ENCODE results near the gene RGS7. TPM values are rescaled to one million over a fixed set of nuclear protein-coding genes. Genes with fewer than 3 reads are reported as not detected.
"Not testable (repeated sequence)": the region's sequence is repeated elsewhere in the genome, so short reads cannot be mapped to it uniquely, and the experiment has no call there.

The RGS7 gene
- total RNA-seq, 2 donors from 2014 or later: 0.11 TPM; not detected in 1

- no peak for DNase-seq
- ATAC-seq: no peak
- intact Hi-C loops (cut with DNase I, micrococcal nuclease): no loop called here
Measured at GRCh38 chr1:240739139-240739538, 617.9 kb downstream of the RGS7 start.

DNA sequence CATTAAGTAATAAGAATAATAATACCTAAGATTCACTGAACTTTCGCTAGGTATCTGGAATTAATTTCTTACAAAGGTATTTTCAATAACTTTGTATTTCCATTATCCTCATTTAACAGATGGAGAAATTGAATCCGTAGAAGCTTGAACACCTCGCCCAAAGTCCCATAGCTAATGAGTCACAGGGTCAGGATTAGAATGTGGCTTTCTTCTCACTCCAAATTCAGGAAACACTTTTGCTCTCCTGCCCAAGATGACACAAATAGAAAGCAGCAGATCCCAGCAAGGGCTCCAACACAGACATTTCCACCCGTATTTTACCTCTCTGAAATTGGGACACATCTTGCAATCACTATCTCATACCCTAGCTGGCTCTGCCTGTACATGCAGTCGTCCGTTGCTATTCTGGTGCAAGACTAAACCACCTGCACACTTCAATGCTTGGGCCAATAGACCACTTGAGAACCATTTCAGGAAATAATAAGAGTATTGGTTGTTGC, 619.2 kb downstream of the RGS7 start:
- DNase-seq (no peak), ATAC-seq (no peak)
- intact Hi-C loops (cut with DNase I, micrococcal nuclease): no loop called here

GRCh38 chr1:240737298-240737697, 619.7 kb downstream of the RGS7 start:
- no peak for DNase-seq
- ATAC-seq: no peak
- intact Hi-C loops (cut with DNase I, micrococcal nuclease): no loop called here

DNA sequence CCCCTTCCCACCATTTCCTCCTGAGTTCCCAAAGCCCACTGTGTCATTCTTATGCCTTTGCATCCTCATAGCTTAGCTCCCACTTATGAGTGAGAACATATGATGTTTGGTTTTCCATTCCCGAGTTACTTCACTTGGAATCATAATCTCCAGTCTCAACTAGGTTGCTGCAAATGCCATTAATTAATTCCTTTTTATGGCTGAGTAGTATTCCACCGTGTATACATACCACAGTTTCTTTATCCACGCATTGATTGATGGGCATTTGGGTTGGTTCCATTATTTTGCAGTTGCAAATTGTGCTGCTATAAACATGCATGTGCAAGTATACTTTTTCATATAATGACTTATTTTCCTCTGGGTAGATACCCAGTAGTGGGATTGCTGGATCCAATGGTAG, 622.3 kb downstream of the RGS7 start:
- intact Hi-C loops (cut with DNase I, micrococcal nuclease); ATAC-seq; DNase-seq: not testable (repeated sequence)

- no peak for ATAC-seq
- no peak for DNase-seq
- intact Hi-C loops (cut with DNase I, micrococcal nuclease): no loop called here
Measured at GRCh38 chr1:240734001-240734400, 623.0 kb downstream of the RGS7 start.

DNA sequence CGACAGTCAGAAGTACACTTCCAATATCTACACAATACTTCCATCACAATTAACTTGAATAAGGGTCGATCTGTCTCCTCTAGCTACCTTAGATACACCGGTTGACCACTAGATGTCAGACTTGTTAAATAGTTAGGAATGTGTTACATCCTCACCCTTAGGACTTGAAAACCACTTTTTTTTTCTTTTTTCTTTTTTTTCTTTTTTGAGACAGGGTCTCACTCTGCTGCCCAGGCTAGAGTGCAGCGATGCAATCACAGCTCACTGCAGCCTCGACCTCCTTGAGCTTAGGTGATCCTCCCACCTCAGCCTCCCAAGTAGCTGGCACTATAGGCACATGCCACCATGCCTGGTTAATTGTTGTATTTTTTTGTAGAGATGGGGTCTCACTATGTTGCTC, 624.6 kb downstream of the RGS7 start:
- no peak for DNase-seq
- intact Hi-C loops (cut with DNase I, micrococcal nuclease): loop anchor here in 1 of 2 donors (1.0 kb wide), 1 partner anchor 215 kb away; no protein-coding TSS in a partner anchor

More for the DNA sequence above, 624.6 kb downstream of the RGS7 start:
- peak; percentile 72 for ATAC-seq

Small RNA genes lying within 50 kb of the gene (microRNA-seq; reads per million reads assigned to microRNA genes)
- gene MIR3123: 0 reads per million in 2 donors

Other genes starting within 250 kb of the RGS7 start
- gene FH, start 162.6 kb upstream of the RGS7 start, total RNA-seq: 100 to 1,000 TPM; 103 to 119 TPM
- gene KMO, start 175.2 kb upstream of the RGS7 start, total RNA-seq: under 1 TPM; 0.21 to 0.78 TPM

Measured in left colon (tissue), 2 donors.